Adrenal gland (tissue), 12 donors: ENCODE results near the gene TMED7. TPM values are rescaled to one million over a fixed set of nuclear protein-coding genes. Genes with fewer than 3 reads are reported as not detected.

Experiments
- DNase-seq, 7 donors: peaks; one replicate each; pipeline ENCODE4 v3.0.0-alpha.2; 2019 to 2020
- H3K27ac ChIP-seq, 5 donors: fragments of 200-600 bp; sonication (generic) in 4 of 5; 1 replicate in 3 of 5; 2 replicates in 2 of 5; pipeline versions ENCODE4 v1.5.1 to v1.8.0; 2016 to 2020; ENCODE audit warnings: mild to moderate bottlenecking in 1 of 5
- H3K27me3 ChIP-seq: fragments of 200-600 bp; 2 replicates; pipeline ENCODE4 v1.8.0; 2021
- H3K36me3 ChIP-seq, 2 donors: fragments of 200-600 bp; replicated peaks in 1 of 2; 1 replicate in 1 of 2; 2 replicates in 1 of 2; pipeline versions ENCODE4 v1.5.1 to v1.8.0; 2018 to 2022
- H3K4me1 ChIP-seq, 2 donors: fragments of 200-600 bp; replicated peaks in 1 of 2; 1 replicate in 1 of 2; 2 replicates in 1 of 2; pipeline versions ENCODE4 v1.5.1 to v1.8.0; 2018 to 2021
- H3K4me3 ChIP-seq, 4 donors: fragments of 200-600 bp; sonication (generic) in 3 of 4; one replicate each; pipeline ENCODE4 v1.5.1; 2016 to 2018
- H3K9me3 ChIP-seq, 3 donors: fragments of 200-600 bp; sonication (generic) in 1 of 3; replicated peaks in 1 of 3; 1 replicate in 2 of 3; 2 replicates in 1 of 3; pipeline versions ENCODE4 v1.5.1 to v1.8.0; 2016 to 2021
- CTCF ChIP-seq, 6 experiments: fragments of 450-650 bp in 4 of 6; fragments of 200-600 bp in 2 of 6; sonication (generic) in 1 of 6; IDR thresholded peaks; 1 replicate in 5 of 6; 2 replicates in 1 of 6; pipeline versions ENCODE4 v1.5.1 to v1.8.0; 2016 to 2021; ENCODE audit warnings: antibody characterized with exemption in 6 of 6, mild to moderate bottlenecking in 2 of 6, moderate library complexity in 1 of 6
- POLR2A ChIP-seq, 2 donors: fragments of 450-650 bp; IDR thresholded peaks; one replicate each; pipeline ENCODE4 v1.6.1; 2017; ENCODE audit warnings: antibody characterized with exemption in 2 of 2, mild to moderate bottlenecking in 2 of 2, moderate library complexity in 1 of 2
- WGBS, 4 donors: extraction: QIAGEN DNeasy Blood & Tissue Kit in 2 of 4; methylation state at CpG; one replicate each; pipeline versions ENCODE4 v1.1.5 to v1.1.7; 2013 to 2017; 5-methylcytosine and 5-hydroxymethylcytosine counted together
- intact Hi-C, 2 donors: fragments of 100-400 bp; cut with DNase I; formaldehyde crosslinking; loops; one replicate each; pipeline versions ENCODE4 v1.14.1 to v1.15.0; 2022 to 2023
- polyA plus RNA-seq, 3 donors: library from polyadenylated mRNA; stranded (reverse); fragments of 200-250 nt in 2 of 3; fragments of 350-450 nt in 1 of 3; fragmentation: Illumina TruSeq in 1 of 3; extraction: RNeasy Lipid Tissue Mini Kit (QIAGEN cat#74804) in 1 of 3; gene quantifications; one replicate each; pipeline ENCODE4 v1.2.3, GENCODE V29; 2013 to 2014
- total RNA-seq, 9 donors: library from RNA; depleted of rRNA in 4 of 9; stranded (reverse); fragments of >200 nt in 4 of 9; fragments of 120-200 nt in 1 of 9; fragmentation: NEBNext Ultra II Directional in 1 of 9; extraction: Animal tissue kit (Norgen Biotek cat#: 25700) in 1 of 9; gene quantifications; one replicate each; pipeline versions ENCODE4 v1.1.0 to v1.2.4, GENCODE V29; 2013 to 2023
- donor health status: healthy with polysubstance abuse.
- donor health status: Bipolar disorder and iron deficiency.
- donor health status: DM: yes; HTN: yes; CAD: no.
- donor health status: DM: no; HTN: no; CAD: no.
- donor health status: DM: no; HTN: no; CAD: no.
- donor health status: DM: yes; HTN: yes; CAD: no.

Gene TMED7
- total and polyA plus RNA-seq, 12 donors, result 9.3 to 205 (median 87.2) TPM

GRCh38 chr5:115568668-115569067 lies 57.2 kb downstream of the TMED7 start:
- Histone ChIP-seq H3K27ac (no peak overlapping the region), H3K4me3 (no peak overlapping the region), H3K9me3 (peaks cover 0 to 4% (median 0%) of the 10 kb centered on the region in 3 donors), H3K4me1 (peaks cover 0 to 8% of the 10 kb centered on the region in 2 donors), H3K27me3 (no peaks in the 10 kb centered on the region), H3K36me3 (no peaks in the 10 kb centered on the region)
- DNase-seq, result no peak
- WGBS, 4 donors, result 81 to 96% (median 89%) methylated on average over 1 of the region's 1 CpG
- TF ChIP-seq CTCF (IDR thresholded peaks at IDR 0.05) (no peak), POLR2A (IDR thresholded peaks at IDR 0.05) (no peak)
- intact Hi-C loops, result no loop called here

DNA sequence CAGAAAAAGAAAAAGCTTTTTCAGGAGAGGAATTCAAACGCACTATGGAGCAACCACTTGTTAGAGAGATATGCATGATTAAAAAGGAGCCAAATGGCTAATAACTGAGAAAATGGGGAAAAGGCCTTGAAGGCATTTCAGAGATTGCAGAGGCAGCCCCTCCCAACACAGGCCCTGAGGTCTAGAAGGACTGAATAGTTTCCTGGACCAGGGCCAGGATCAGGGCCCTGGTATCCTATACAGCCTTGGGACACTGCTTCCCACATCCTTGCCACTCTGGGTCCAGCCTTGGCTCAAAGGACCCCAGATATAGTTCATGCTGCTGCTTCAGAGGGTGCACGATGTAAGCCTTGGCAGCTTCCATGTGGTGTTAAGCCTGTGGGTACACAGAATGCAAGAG lies 60.6 kb downstream of the TMED7 start:
- DNase-seq, result peak in 2 of 7 donors; percentile 13 to 35
- Histone ChIP-seq H3K4me3 (no peak overlapping the region), H3K27ac (no peak overlapping the region), H3K4me1 (no peaks in the 10 kb centered on the region), H3K36me3 (no peaks in the 10 kb centered on the region), H3K9me3 (peaks cover 0 to 4% (median 0%) of the 10 kb centered on the region in 3 donors), H3K27me3 (no peaks in the 10 kb centered on the region)
- intact Hi-C loops, result no loop called here
- TF ChIP-seq CTCF (IDR thresholded peaks at IDR 0.05) (no peak), POLR2A (IDR thresholded peaks at IDR 0.05) (no peak)
- WGBS, 4 donors, result 55 to 61% (median 57%) methylated on average over 1 to 2 of the region's 2 CpGs

Other genes with a start within 250 kb of the TMED7 start
- 10 to 100 TPM in 7 of 9 donors, 1 to 10 TPM in 2; 5.1 to 14.7 (median 12.2) TPM for gene FEM1C, start 81.3 kb downstream of the TMED7 start, total RNA-seq
- gene FEM1C, start 81.3 kb downstream of the TMED7 start, polyA plus RNA-seq, result 10 to 100 TPM in 1 of 3 donors, 1 to 10 TPM in 2; 4.5 to 15.5 (median 5.8) TPM
- gene TICAM2, start 23.6 kb downstream of the TMED7 start, total RNA-seq, result 1 to 10 TPM; 1.8 to 9.3 (median 4.4) TPM
- 1 to 10 TPM; 2.3 to 2.7 (median 2.7) TPM for gene TICAM2, start 23.6 kb downstream of the TMED7 start, polyA plus RNA-seq
- 10 to 100 TPM in 7 of 9 donors, 1 to 10 TPM in 2; 8.3 to 87.3 (median 20.5) TPM for gene CDO1, start 190.6 kb upstream of the TMED7 start, total RNA-seq
- 10 to 100 TPM in 2 of 3 donors, 1 to 10 TPM in 1; 7.5 to 28.5 (median 14.0) TPM for gene CDO1, start 190.6 kb upstream of the TMED7 start, polyA plus RNA-seq
- gene ATG12, start 215.5 kb upstream of the TMED7 start, total RNA-seq, result 10 to 100 TPM; 23.7 to 68.0 (median 42.3) TPM
- 10 to 100 TPM; 27.8 to 53.1 (median 33.4) TPM for gene ATG12, start 215.5 kb upstream of the TMED7 start, polyA plus RNA-seq
- gene AP3S1, start 215.9 kb upstream of the TMED7 start, total RNA-seq, result 100 to 1,000 TPM in 1 of 9 donors, 10 to 100 TPM in 8; 53.9 to 127 (median 77.2) TPM
- 100 to 1,000 TPM in 1 of 3 donors, 10 to 100 TPM in 2; 38.7 to 121 (median 44.7) TPM for gene AP3S1, start 215.9 kb upstream of the TMED7 start, polyA plus RNA-seq